GM10248 (cell line): ENCODE results near the gene TOR1AIP2.

Experiments
- CTCF ChIA-PET: fragments of 300-600 bp; sonication (Branson Sonifier 250); formaldehyde crosslinking; extraction: SDS; loops from one replicate; lab custom pipeline; 2021; ENCODE audit warnings: antibody characterized with exemption; lab: Yijun Ruan, JAX
- POLR2A ChIA-PET: fragments of 350-650 bp; sonication (Branson Sonifier 250); formaldehyde crosslinking; extraction: SDS; loops from one replicate; lab custom pipeline; 2020; ENCODE audit warnings: antibody characterized with exemption; lab: Yijun Ruan, JAX
- DNase-seq: peaks from one replicate; pipeline ENCODE4 v3.0.0; 2012; ENCODE audit errors: extremely low spot score
- TF ChIP-seq, protein P1 (sequence below): IDR thresholded peaks from 2 replicates; pipeline ENCODE4 v1.5.1; 2012; ENCODE audit warnings: mild to moderate bottlenecking, low read depth; ENCODE audit errors: extremely low read depth, missing control alignments, control extremely low read depth

TOR1AIP2 gene

GRCh38 chr1:179879797-179880196 is 2.2 kb upstream of the TOR1AIP2 start:
- ChIA-PET CTCF (interaction anchor here (1.1 to 4.7 kb wide), 3 partner anchors 12 to 75 kb away, joined by 4 to 32 read pairs (median 4); partner anchors contain the start of gene CEP350), POLR2A (interaction anchor here (0.6 kb wide), 1 partner anchor 139 kb away, joined by 4 read pairs; no protein-coding TSS in a partner anchor)
- TF ChIP-seq, protein P1, sequence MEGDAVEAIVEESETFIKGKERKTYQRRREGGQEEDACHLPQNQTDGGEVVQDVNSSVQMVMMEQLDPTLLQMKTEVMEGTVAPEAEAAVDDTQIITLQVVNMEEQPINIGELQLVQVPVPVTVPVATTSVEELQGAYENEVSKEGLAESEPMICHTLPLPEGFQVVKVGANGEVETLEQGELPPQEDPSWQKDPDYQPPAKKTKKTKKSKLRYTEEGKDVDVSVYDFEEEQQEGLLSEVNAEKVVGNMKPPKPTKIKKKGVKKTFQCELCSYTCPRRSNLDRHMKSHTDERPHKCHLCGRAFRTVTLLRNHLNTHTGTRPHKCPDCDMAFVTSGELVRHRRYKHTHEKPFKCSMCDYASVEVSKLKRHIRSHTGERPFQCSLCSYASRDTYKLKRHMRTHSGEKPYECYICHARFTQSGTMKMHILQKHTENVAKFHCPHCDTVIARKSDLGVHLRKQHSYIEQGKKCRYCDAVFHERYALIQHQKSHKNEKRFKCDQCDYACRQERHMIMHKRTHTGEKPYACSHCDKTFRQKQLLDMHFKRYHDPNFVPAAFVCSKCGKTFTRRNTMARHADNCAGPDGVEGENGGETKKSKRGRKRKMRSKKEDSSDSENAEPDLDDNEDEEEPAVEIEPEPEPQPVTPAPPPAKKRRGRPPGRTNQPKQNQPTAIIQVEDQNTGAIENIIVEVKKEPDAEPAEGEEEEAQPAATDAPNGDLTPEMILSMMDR: no peak
- no peak for DNase-seq

DNA sequence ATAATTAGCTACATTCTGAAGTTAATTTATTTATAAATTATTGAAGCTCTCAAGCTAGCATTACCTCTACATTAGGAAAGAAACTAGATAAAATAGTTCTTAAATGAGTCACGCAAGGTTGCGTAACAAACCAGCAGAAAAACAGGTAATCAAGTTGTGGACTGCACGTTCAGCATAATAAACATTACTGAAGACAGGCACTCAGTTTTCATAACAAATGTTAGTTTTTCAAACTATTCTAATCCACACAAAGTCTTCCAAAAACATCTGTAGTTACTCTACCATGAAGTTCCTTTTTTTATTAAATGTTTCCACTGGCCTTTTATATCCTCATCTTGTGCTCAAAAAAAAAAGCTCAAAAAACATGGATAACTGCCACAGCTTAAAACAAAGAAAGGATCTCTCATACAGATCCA is 1.3 kb downstream of the TOR1AIP2 start:
- TF ChIP-seq, protein P1: no peak
- DNase-seq: no peak
- ChIA-PET CTCF (interaction anchor here (1.0 to 1.5 kb wide), 2 partner anchors 9 to 35 kb away, joined by 3 to 11 read pairs; no protein-coding TSS in a partner anchor), POLR2A (no interaction called here)

GRCh38 chr1:179875596-179876299 is 1.9 kb downstream of the TOR1AIP2 start:
- CTCF ChIA-PET: interaction anchor here (1.0 to 1.5 kb wide), 3 partner anchors 8 to 36 kb away, joined by 3 to 11 read pairs (median 3); no protein-coding TSS in a partner anchor
- DNase-seq: no peak
- POLR2A ChIA-PET: no interaction called here

GRCh38 chr1:179873438-179873851 is 4.2 kb downstream of the TOR1AIP2 start:
- DNase-seq: no peak
- ChIA-PET POLR2A (no interaction called here), CTCF (no interaction called here)
- TF ChIP-seq, protein P1: no peak

More at GRCh38 chr1:179875596-179876299, 1.9 kb downstream of the TOR1AIP2 start:
- TF ChIP-seq, protein P1: no peak

DNA sequence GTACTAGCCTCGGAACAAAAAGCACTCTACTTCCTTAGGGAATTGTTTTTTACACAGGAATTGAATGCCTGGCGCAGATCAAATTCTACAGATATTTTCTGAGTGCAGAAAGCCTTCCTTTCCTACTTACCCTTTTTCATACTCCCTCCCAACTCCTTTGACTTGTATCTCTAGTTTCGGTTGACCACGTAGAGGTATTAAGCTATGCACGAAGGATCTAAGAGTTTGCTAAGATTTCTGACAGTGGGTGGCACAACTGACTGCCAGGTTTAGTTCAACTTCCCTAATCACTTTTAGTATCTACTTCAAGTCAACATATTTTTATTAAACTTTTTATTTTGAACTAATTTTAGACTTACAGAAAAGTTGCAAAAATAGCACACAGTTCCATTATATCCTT is 5.0 kb downstream of the TOR1AIP2 start:
- TF ChIP-seq, protein P1: no peak
- ChIA-PET POLR2A (interaction anchor here (1.5 kb wide), 1 partner anchor 11 kb away, joined by 4 read pairs; no protein-coding TSS in a partner anchor), CTCF (interaction anchor here (1.7 to 9.1 kb wide), 2 partner anchors 296 to 305 kb away, joined by 5 to 163 read pairs; no protein-coding TSS in a partner anchor)
- no peak for DNase-seq

DNA sequence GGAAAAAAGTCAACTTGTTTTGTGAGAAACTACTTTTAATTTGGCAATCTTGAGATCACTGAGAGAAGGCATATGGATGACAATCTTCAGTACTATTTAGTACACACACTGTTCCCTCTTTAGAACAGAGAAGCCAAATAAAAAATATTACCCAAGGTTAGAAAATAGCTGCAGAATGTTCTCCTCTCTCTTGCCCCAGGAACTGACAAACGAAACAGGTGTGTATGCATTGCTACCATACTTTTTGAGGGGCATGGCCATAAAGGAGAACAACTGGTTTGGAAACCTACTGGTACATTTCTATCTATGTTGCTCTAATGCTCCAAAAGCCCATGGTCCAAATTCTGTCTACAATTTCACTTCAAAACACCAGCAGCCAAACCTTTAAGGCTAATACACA is 5.7 kb downstream of the TOR1AIP2 start:
- CTCF ChIA-PET: interaction anchor here (1.7 to 9.1 kb wide), 2 partner anchors 297 to 306 kb away, joined by 5 to 163 read pairs; no protein-coding TSS in a partner anchor
- DNase-seq: no peak
- TF ChIP-seq, protein P1: no peak
- POLR2A ChIA-PET: interaction anchor here (1.5 kb wide), 1 partner anchor 12 kb away, joined by 4 read pairs; no protein-coding TSS in a partner anchor
